SJSA1 (cell line): ENCODE measurements around the gene MSH5. TPM values are rescaled to one million over a fixed set of nuclear protein-coding genes. Genes with fewer than 3 reads are reported as not detected.
A peak's percentile ranks its signal among the peaks of the same experiment; 100 is the strongest.
"Not testable (repeated sequence)": the region's sequence is repeated elsewhere in the genome, so short reads cannot be mapped to it uniquely, and the experiment has no call there.

Experiments used
- DNase-seq, 2 experiments: peaks; one replicate each; pipeline ENCODE4 v3.0.0-alpha.2; 2015 to 2020; ENCODE audit warnings: low spot score in 2 of 2, low read depth in 1 of 2
- H3K27ac ChIP-seq: fragments of 250-450 bp; sonication (Bioruptor Pico); 2 replicates; pipeline ENCODE4 v1.5.1; 2020; ENCODE audit warnings: mild to moderate bottlenecking, moderate library complexity
- H3K27me3 ChIP-seq: fragments of 250-450 bp; sonication (Bioruptor Pico); replicated peaks from 2 replicates; pipeline ENCODE4 v1.5.1; 2020; ENCODE audit warnings: mild to moderate bottlenecking, moderate library complexity
- H3K36me3 ChIP-seq: fragments of 250-450 bp; sonication (Bioruptor Pico); 2 replicates; pipeline ENCODE4 v1.5.1; 2020; ENCODE audit warnings: mild to moderate bottlenecking
- H3K4me1 ChIP-seq: fragments of 250-450 bp; sonication (Bioruptor Pico); replicated peaks from 2 replicates; pipeline ENCODE4 v1.6.1; 2021; ENCODE audit warnings: mild to moderate bottlenecking
- H3K4me3 ChIP-seq: fragments of 250-450 bp; sonication (Bioruptor Pico); 2 replicates; pipeline ENCODE4 v1.5.1; 2020; ENCODE audit warnings: mild to moderate bottlenecking
- H3K9me3 ChIP-seq: fragments of 250-450 bp; sonication (Bioruptor Pico); replicated peaks from 2 replicates; pipeline ENCODE4 v1.5.1; 2020; ENCODE audit warnings: mild to moderate bottlenecking
- total RNA-seq: library from RNA; depleted of rRNA; stranded (reverse); fragments of >200 nt; shearing (Covaris generic); gene quantifications from 2 replicates; pipeline ENCODE4 v1.2.3, GENCODE V29; 2014

The MSH5 gene
- total RNA-seq, 1 experiment from 2014 or later, result 16.7 TPM

GRCh38 chr6:31778193-31778592 lies 38.4 kb downstream of the MSH5 start:
- DNase-seq, result no peak
- Histone ChIP-seq H3K36me3 (peaks cover 58% of the 10 kb centered on the region), H3K9me3 (no peaks in the 10 kb centered on the region), H3K4me1 (peaks cover 9% of the 10 kb centered on the region), H3K27ac (no peak overlapping the region), H3K27me3 (no peaks in the 10 kb centered on the region), H3K4me3 (no peak overlapping the region)

GRCh38 chr6:31778999-31779885 lies 39.4 kb downstream of the MSH5 start:
- Histone ChIP-seq H3K27me3 (no peaks in the 10 kb centered on the region), H3K4me1 (peaks cover 9% of the 10 kb centered on the region), H3K36me3 (peaks cover 68% of the 10 kb centered on the region), H3K27ac (no peak overlapping the region), H3K9me3 (no peaks in the 10 kb centered on the region), H3K4me3 (no peak overlapping the region)
- no peak for DNase-seq

GRCh38 chr6:31779908-31780307 lies 40.1 kb downstream of the MSH5 start:
- Histone ChIP-seq H3K27ac (no peak overlapping the region), H3K36me3 (peaks cover 75% of the 10 kb centered on the region), H3K27me3 (no peaks in the 10 kb centered on the region), H3K9me3 (no peaks in the 10 kb centered on the region), H3K4me3 (no peak overlapping the region), H3K4me1 (peaks cover 9% of the 10 kb centered on the region)
- DNase-seq, result no peak

GRCh38 chr6:31780507-31781243 lies 40.9 kb downstream of the MSH5 start:
- no peak overlapping the region for H3K27ac ChIP-seq
- no peaks in the 10 kb centered on the region for H3K9me3 ChIP-seq
- H3K4me1 ChIP-seq, result peaks cover 9% of the 10 kb centered on the region
- H3K4me3 ChIP-seq, result no peak overlapping the region
- peaks cover 83% of the 10 kb centered on the region for H3K36me3 ChIP-seq
- no peaks in the 10 kb centered on the region for H3K27me3 ChIP-seq
- no peak for DNase-seq

GRCh38 chr6:31781244-31782125 lies 41.7 kb downstream of the MSH5 start:
- Histone ChIP-seq H3K9me3 (no peaks in the 10 kb centered on the region), H3K4me3 (no peak overlapping the region), H3K27ac (no peak overlapping the region), H3K4me1 (peaks cover 9% of the 10 kb centered on the region), H3K27me3 (no peaks in the 10 kb centered on the region), H3K36me3 (peaks cover 86% of the 10 kb centered on the region)
- DNase-seq, result no peak

- H3K27ac ChIP-seq, result no peak overlapping the region
- no peak overlapping the region for H3K4me3 ChIP-seq
- peaks cover 2% of the 10 kb centered on the region for H3K4me1 ChIP-seq
- no peaks in the 10 kb centered on the region for H3K9me3 ChIP-seq
- H3K27me3 ChIP-seq, result no peaks in the 10 kb centered on the region
- no peak for DNase-seq
- peaks cover 88% of the 10 kb centered on the region for H3K36me3 ChIP-seq
Measured at GRCh38 chr6:31782126-31782855, 42.5 kb downstream of the MSH5 start.

GRCh38 chr6:31784098-31784925 lies 44.5 kb downstream of the MSH5 start:
- Histone ChIP-seq H3K36me3 (peaks cover 75% of the 10 kb centered on the region), H3K27ac (no peak overlapping the region), H3K27me3 (no peaks in the 10 kb centered on the region), H3K4me1 (no peaks in the 10 kb centered on the region), H3K4me3 (no peak overlapping the region), H3K9me3 (no peaks in the 10 kb centered on the region)
- no peak for DNase-seq

- Histone ChIP-seq H3K36me3 (peaks cover 73% of the 10 kb centered on the region), H3K4me3 (no peak overlapping the region), H3K27me3 (no peaks in the 10 kb centered on the region), H3K27ac (no peak overlapping the region), H3K4me1 (no peaks in the 10 kb centered on the region), H3K9me3 (no peaks in the 10 kb centered on the region)
- no peak for DNase-seq
Measured at GRCh38 chr6:31785475-31785874, 45.7 kb downstream of the MSH5 start.

- Histone ChIP-seq H3K9me3 (0 out of 2 replicates have a peak, but pooled peaks cover 3% of the 10 kb centered on the region), H3K4me1 (peaks cover 28% of the 10 kb centered on the region), H3K4me3 (no peak overlapping the region), H3K27ac (no peak overlapping the region), H3K27me3 (no peaks in the 10 kb centered on the region), H3K36me3 (peaks cover 56% of the 10 kb centered on the region)
- DNase-seq, result peak; percentile 45 to 68
Measured at GRCh38 chr6:31791324-31792089, 51.7 kb downstream of the MSH5 start.

GRCh38 chr6:31792090-31792374 lies 52.2 kb downstream of the MSH5 start:
- H3K9me3 ChIP-seq, result 0 out of 2 replicates have a peak, but pooled peaks cover 3% of the 10 kb centered on the region
- peaks cover 56% of the 10 kb centered on the region for H3K36me3 ChIP-seq
- H3K27ac ChIP-seq, result no peak overlapping the region
- H3K27me3 ChIP-seq, result no peaks in the 10 kb centered on the region
- peaks cover 28% of the 10 kb centered on the region for H3K4me1 ChIP-seq
- no peak overlapping the region for H3K4me3 ChIP-seq
- DNase-seq, result no peak

GRCh38 chr6:31792761-31793171 lies 53.0 kb downstream of the MSH5 start:
- Histone ChIP-seq H3K36me3 (peaks cover 49% of the 10 kb centered on the region), H3K4me1 (peaks cover 28% of the 10 kb centered on the region), H3K27me3 (no peaks in the 10 kb centered on the region), H3K4me3 (no peak overlapping the region), H3K27ac (no peak overlapping the region), H3K9me3 (0 out of 2 replicates have a peak, but pooled peaks cover 3% of the 10 kb centered on the region)
- DNase-seq, result no peak

- not testable (repeated sequence) for H3K27ac ChIP-seq, H3K27me3 ChIP-seq, DNase-seq, H3K9me3 ChIP-seq, H3K4me3 ChIP-seq
- Histone ChIP-seq H3K36me3 (peaks cover 49% of the 10 kb centered on the region), H3K4me1 (peaks cover 28% of the 10 kb centered on the region)
Measured at GRCh38 chr6:31793927-31794245, 54.1 kb downstream of the MSH5 start.
